Epithelial cell of umbilical artery (primary cell): ENCODE data around the gene ETV5. TPM values are rescaled to one million over a fixed set of nuclear protein-coding genes. Genes with fewer than 3 reads are reported as not detected.

Experiments used
- total RNA-seq: library from RNA; depleted of rRNA; stranded (reverse); fragments of >200 nt; gene quantifications from 2 replicates; pipeline ENCODE4 v1.2.3, GENCODE V29; 2014

ETV5 gene
- total RNA-seq: 25.8 and 33.1 TPM in 2 replicates

DNA sequence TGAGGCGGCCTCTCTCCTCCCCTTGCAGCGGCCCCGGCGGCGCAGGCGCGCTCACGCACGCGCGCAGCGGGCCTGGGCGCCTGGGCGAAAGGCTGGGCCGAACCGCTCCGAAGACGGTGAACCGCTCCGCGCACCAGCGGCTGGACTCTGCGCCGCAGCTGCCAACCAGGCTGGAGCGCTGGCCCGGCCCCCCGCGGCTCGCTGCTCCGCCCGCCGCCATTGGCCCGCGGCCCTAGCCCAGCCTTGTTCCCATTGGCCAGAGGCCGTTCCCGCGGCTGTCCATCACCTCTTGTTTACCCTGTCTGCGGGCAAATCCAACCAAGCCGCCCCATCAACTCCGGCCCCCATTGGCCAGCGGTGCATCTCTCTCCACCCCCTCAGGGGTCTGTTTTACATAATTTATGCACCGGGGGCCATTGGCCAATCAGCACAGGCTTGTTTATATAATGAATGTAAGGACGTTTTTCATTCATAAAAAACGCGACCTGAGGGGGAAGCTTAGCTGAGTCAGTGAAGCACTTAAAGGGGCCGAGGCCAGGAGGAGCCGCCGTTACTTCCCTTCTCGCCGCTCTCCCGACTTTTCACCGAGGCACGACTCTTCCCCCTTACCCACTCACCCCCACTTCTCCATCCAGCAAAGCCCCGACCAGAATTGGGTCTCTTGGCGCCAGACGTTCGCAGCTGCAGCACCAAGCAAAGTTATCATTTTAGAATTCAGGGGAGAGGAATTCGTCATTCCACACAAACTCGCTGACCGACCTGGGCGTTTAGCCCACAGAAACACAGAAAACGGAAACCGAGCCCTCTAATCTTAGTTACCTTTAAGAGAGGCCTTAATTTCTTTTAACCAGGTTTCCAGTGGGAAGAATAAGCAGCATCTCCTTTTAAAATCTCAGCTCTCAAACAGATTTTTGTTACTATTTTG is at the start of gene ETV5:
Gene ETV5 (minus strand): TSS at position 149 of the 925 bp plus-strand sequence. CDS start 3,221 bp downstream, outside the sequence.

Other genes starting within 250 kb of the ETV5 start
- gene TRA2B, start 171.1 kb downstream of the ETV5 start, total RNA-seq: 334 and 451 TPM in 2 replicates